Sigmoid colon (tissue), 7 donors: ENCODE results near the gene OPCML. TPM values are rescaled to one million over a fixed set of nuclear protein-coding genes. Genes with fewer than 3 reads are reported as not detected.

Experiments used
- DNase-seq: peaks from one replicate; pipeline ENCODE4 v3.0.0-alpha.2; 2019
- H3K27ac ChIP-seq, 4 donors: fragments of 200-600 bp; sonication (generic); one replicate each; pipeline ENCODE4 v1.5.1; 2016 to 2019; ENCODE audit warnings: mild to moderate bottlenecking in 1 of 4
- H3K27me3 ChIP-seq, 3 donors: fragments of 200-600 bp; sonication (generic); one replicate each; pipeline ENCODE4 v1.5.1; 2019; ENCODE audit warnings: mild to moderate bottlenecking in 1 of 3
- H3K36me3 ChIP-seq, 4 donors: fragments of 200-600 bp; sonication (generic); one replicate each; pipeline ENCODE4 v1.5.1; 2016 to 2019
- H3K4me1 ChIP-seq, 4 donors: fragments of 200-600 bp; sonication (generic); one replicate each; pipeline ENCODE4 v1.5.1; 2017 to 2019
- H3K4me3 ChIP-seq, 4 donors: fragments of 200-600 bp; sonication (generic); one replicate each; pipeline ENCODE4 v1.5.1; 2017 to 2019; ENCODE audit warnings: mild to moderate bottlenecking in 2 of 4, moderate library complexity in 1 of 4
- H3K9me3 ChIP-seq, 4 donors: fragments of 200-600 bp in 3 of 4; sonication (generic) in 3 of 4; one replicate each; pipeline versions ENCODE4 v1.5.1 to v1.6.1; 2013 to 2019
- CTCF ChIP-seq, 4 experiments: fragments of 450-650 bp in 3 of 4; fragments of 200-600 bp in 1 of 4; IDR thresholded peaks; one replicate each; pipeline ENCODE4 v1.5.1; 2016 to 2019; ENCODE audit warnings: antibody characterized with exemption in 4 of 4, mild to moderate bottlenecking in 3 of 4, moderate library complexity in 2 of 4
- EP300 ChIP-seq, 4 donors: sonication (generic); formaldehyde crosslinking; IDR thresholded peaks; one replicate each; pipeline ENCODE4 v1.6.1; 2017; ENCODE audit warnings: antibody characterized with exemption in 4 of 4
- POLR2A ChIP-seq, 2 donors: fragments of 450-650 bp; IDR thresholded peaks; one replicate each; pipeline ENCODE4 v1.6.1; 2016; ENCODE audit warnings: antibody characterized with exemption in 2 of 2, mild to moderate bottlenecking in 2 of 2, moderate library complexity in 2 of 2
- POLR2AphosphoS5 ChIP-seq, 4 donors: sonication (generic); formaldehyde crosslinking; IDR thresholded peaks; one replicate each; pipeline ENCODE4 v1.6.1; 2017; ENCODE audit warnings: antibody characterized with exemption in 4 of 4
- WGBS, 2 donors: extraction: QIAGEN DNeasy Blood & Tissue Kit; methylation state at CpG; one replicate each; pipeline ENCODE4 v1.1.7; 2013; 5-methylcytosine and 5-hydroxymethylcytosine counted together
- intact Hi-C: fragments of 100-400 bp; cut with DNase I; formaldehyde crosslinking; loops from one replicate; pipeline ENCODE4 v1.15.1; 2023
- polyA plus RNA-seq, 3 donors: library from polyadenylated mRNA; stranded (reverse); fragments of 200-250 nt; gene quantifications; one replicate each; pipeline ENCODE4 v1.2.3, GENCODE V29; 2013
- total RNA-seq, 4 donors: library from RNA; depleted of rRNA; stranded (reverse); fragments of >200 nt; gene quantifications; one replicate each; pipeline ENCODE4 v1.1.0, GENCODE V29; 2016
- donor health status: healthy with polysubstance abuse.
- donor health status: Bipolar disorder and iron deficiency.
- donor health status: healthy.

OPCML gene
- total and polyA plus RNA-seq, 7 donors = under 0.01 to 0.14 (median 0.03) TPM; not detected in 4

GRCh38 chr11:132851247-132851646, 681.1 kb downstream of the OPCML start:
- intact Hi-C loops = no loop called here
- no peaks in the 10 kb centered on the region for H3K4me1 ChIP-seq
- no peaks in the 10 kb centered on the region for H3K36me3 ChIP-seq
- no peak overlapping the region for H3K4me3 ChIP-seq
- no peaks in the 10 kb centered on the region for H3K9me3 ChIP-seq
- H3K27me3 ChIP-seq = no peaks in the 10 kb centered on the region
- no peak overlapping the region for H3K27ac ChIP-seq
- 76 to 85% methylated on average over 2 of the region's 2 CpGs for WGBS, 2 donors
- no peak for TF ChIP-seq POLR2AphosphoS5 (IDR thresholded peaks at IDR 0.05)
- TF ChIP-seq CTCF (IDR thresholded peaks at IDR 0.05) = no peak
- TF ChIP-seq EP300 (IDR thresholded peaks at IDR 0.05) = no peak
- DNase-seq = no peak

- no peak overlapping the region for H3K4me3 ChIP-seq
- intact Hi-C loops = no loop called here
- no peaks in the 10 kb centered on the region for H3K4me1 ChIP-seq
- WGBS, 2 donors = 77 to 81% methylated on average over 3 of the region's 3 CpGs
- DNase-seq = no peak
- H3K27ac ChIP-seq = no peak overlapping the region
- no peaks in the 10 kb centered on the region for H3K9me3 ChIP-seq
- no peaks in the 10 kb centered on the region for H3K36me3 ChIP-seq
- no peaks in the 10 kb centered on the region for H3K27me3 ChIP-seq
- TF ChIP-seq POLR2A (IDR thresholded peaks at IDR 0.05) (no peak), EP300 (IDR thresholded peaks at IDR 0.05) (no peak), POLR2AphosphoS5 (IDR thresholded peaks at IDR 0.05) (no peak), CTCF (IDR thresholded peaks at IDR 0.05) (no peak)
Measured at GRCh38 chr11:132850266-132850665, 682.0 kb downstream of the OPCML start.

- TF ChIP-seq POLR2AphosphoS5 (IDR thresholded peaks at IDR 0.05) = no peak
- TF ChIP-seq CTCF (IDR thresholded peaks at IDR 0.05) = no peak
- no peaks in the 10 kb centered on the region for H3K36me3 ChIP-seq
- intact Hi-C loops = no loop called here
- no peaks in the 10 kb centered on the region for H3K9me3 ChIP-seq
- DNase-seq = no peak
- H3K4me1 ChIP-seq = no peaks in the 10 kb centered on the region
- 56 to 75% methylated on average over 2 of the region's 2 CpGs for WGBS, 2 donors
- no peak overlapping the region for H3K27ac ChIP-seq
- no peaks in the 10 kb centered on the region for H3K27me3 ChIP-seq
- no peak overlapping the region for H3K4me3 ChIP-seq
Measured at GRCh38 chr11:132848336-132848735, 684.0 kb downstream of the OPCML start.

GRCh38 chr11:132846075-132846474, 686.2 kb downstream of the OPCML start:
- no peak for TF ChIP-seq POLR2A (IDR thresholded peaks at IDR 0.05)
- TF ChIP-seq EP300 (IDR thresholded peaks at IDR 0.05) = no peak
- no peak for TF ChIP-seq POLR2AphosphoS5 (IDR thresholded peaks at IDR 0.05)
- TF ChIP-seq CTCF (IDR thresholded peaks at IDR 0.05) = no peak
- Histone ChIP-seq H3K4me1 (no peaks in the 10 kb centered on the region), H3K27me3 (no peaks in the 10 kb centered on the region), H3K36me3 (no peaks in the 10 kb centered on the region), H3K4me3 (no peak overlapping the region), H3K27ac (no peak overlapping the region), H3K9me3 (peaks cover 0 to 3% (median 0%) of the 10 kb centered on the region in 4 donors)
- intact Hi-C loops = no loop called here
- 59 to 63% methylated on average over 4 of the region's 4 CpGs for WGBS, 2 donors
- DNase-seq = no peak

- Histone ChIP-seq H3K4me1 (no peaks in the 10 kb centered on the region), H3K9me3 (peaks cover 0 to 4% (median 0%) of the 10 kb centered on the region in 4 donors), H3K4me3 (no peak overlapping the region), H3K27ac (no peak overlapping the region), H3K36me3 (no peaks in the 10 kb centered on the region), H3K27me3 (no peaks in the 10 kb centered on the region)
- WGBS, 2 donors = 59 to 75% methylated on average over 5 of the region's 5 CpGs
- intact Hi-C loops = no loop called here
- no peak for DNase-seq
- TF ChIP-seq POLR2A (IDR thresholded peaks at IDR 0.05) = no peak
- TF ChIP-seq POLR2AphosphoS5 (IDR thresholded peaks at IDR 0.05) = no peak
- no peak for TF ChIP-seq CTCF (IDR thresholded peaks at IDR 0.05)
- no peak for TF ChIP-seq EP300 (IDR thresholded peaks at IDR 0.05)
Measured at GRCh38 chr11:132844956-132845696, 687.2 kb downstream of the OPCML start.
